Liver (tissue), 9 donors: ENCODE results near the gene IGF2. TPM values are rescaled to one million over a fixed set of nuclear protein-coding genes. Genes with fewer than 3 reads are reported as not detected.

Experiments used
- DNase-seq: peaks from one replicate; pipeline ENCODE4 v3.0.0-alpha.2; 2017; ENCODE audit warnings: low spot score
- H3K27ac ChIP-seq, 2 donors: one replicate each; pipeline ENCODE4 v1.7.0; 2013; ENCODE audit warnings: inconsistent platforms in 2 of 2, low read length in 2 of 2, control low read depth in 1 of 2, low read depth in 1 of 2, mild to moderate bottlenecking in 1 of 2
- H3K27me3 ChIP-seq, 4 donors: one replicate each; pipeline versions ENCODE4 v1.6.1 to v1.7.0; 2013; ENCODE audit warnings: low read length in 3 of 4, inconsistent platforms in 1 of 4, mild to moderate bottlenecking in 1 of 4, moderate library complexity in 1 of 4; ENCODE audit not compliant: control insufficient read depth in 4 of 4, insufficient read depth in 4 of 4
- H3K36me3 ChIP-seq, 4 donors: one replicate each; pipeline versions ENCODE4 v1.6.1 to v1.7.0; 2013; ENCODE audit warnings: low read length in 3 of 4, mild to moderate bottlenecking in 3 of 4, low read depth in 1 of 4, moderate library complexity in 1 of 4; ENCODE audit not compliant: control insufficient read depth in 4 of 4, insufficient read depth in 3 of 4
- H3K4me1 ChIP-seq, 4 donors: one replicate each; pipeline versions ENCODE4 v1.6.1 to v1.7.0; 2013; ENCODE audit warnings: low read length in 3 of 4, mild to moderate bottlenecking in 3 of 4, moderate library complexity in 1 of 4; ENCODE audit not compliant: control insufficient read depth in 4 of 4, insufficient read depth in 4 of 4
- H3K4me3 ChIP-seq, 3 donors: one replicate each; pipeline versions ENCODE4 v1.6.1 to v1.7.0; 2013; ENCODE audit warnings: low read length in 3 of 3, control low read depth in 1 of 3, low read depth in 1 of 3, mild to moderate bottlenecking in 1 of 3
- H3K9ac ChIP-seq, 2 donors: one replicate each; pipeline ENCODE4 v1.7.0; 2013; ENCODE audit warnings: low read length in 2 of 2, mild to moderate bottlenecking in 2 of 2, moderate library complexity in 2 of 2, control low read depth in 1 of 2, low read depth in 1 of 2
- H3K9me3 ChIP-seq, 4 donors: one replicate each; pipeline versions ENCODE4 v1.6.1 to v1.7.0; 2013; ENCODE audit warnings: low read length in 3 of 4; ENCODE audit not compliant: control insufficient read depth in 4 of 4
- CTCF ChIP-seq: fragments of 150-350 bp; IDR thresholded peaks from 2 replicates; pipeline ENCODE4 v1.5.1; 2017; ENCODE audit warnings: improper control_type of control experiment, low read depth, low read length; ENCODE audit not compliant: missing input control
- EGR1 ChIP-seq, 2 donors: IDR thresholded peaks; 2 replicates each; pipeline ENCODE4 v1.6.1; 2016 to 2018; ENCODE audit warnings: antibody characterized with exemption in 2 of 2, low read depth in 2 of 2
- FOXA1 ChIP-seq: IDR thresholded peaks from 2 replicates; pipeline ENCODE4 v1.6.1; 2016; ENCODE audit warnings: antibody characterized with exemption
- FOXA2 ChIP-seq: IDR thresholded peaks from 2 replicates; pipeline ENCODE4 v1.6.1; 2016; ENCODE audit warnings: antibody characterized with exemption
- GABPA ChIP-seq, 2 donors: IDR thresholded peaks in 1 of 2; conservative IDR thresholded peaks in 1 of 2; 2 replicates each; pipeline ENCODE4 v1.6.1; 2016; ENCODE audit warnings: antibody characterized with exemption in 2 of 2, mild to moderate bottlenecking in 1 of 2, moderate library complexity in 1 of 2
- HNF4A ChIP-seq, 2 donors: conservative IDR thresholded peaks; 2 replicates each; pipeline ENCODE4 v1.6.1; 2016; ENCODE audit warnings: antibody characterized with exemption in 2 of 2, mild to moderate bottlenecking in 2 of 2
- HNF4G ChIP-seq: IDR thresholded peaks from 2 replicates; pipeline ENCODE4 v1.6.1; 2016; ENCODE audit warnings: antibody characterized with exemption
- JUND ChIP-seq, 2 donors: IDR thresholded peaks; 2 replicates each; pipeline ENCODE4 v1.6.1; 2016; ENCODE audit warnings: antibody characterized with exemption in 2 of 2
- NR2F2 ChIP-seq: IDR thresholded peaks from 2 replicates; pipeline ENCODE4 v1.6.1; 2016; ENCODE audit warnings: antibody characterized with exemption
- RAD21 ChIP-seq, 2 donors: IDR thresholded peaks; 2 replicates each; pipeline ENCODE4 v1.6.1; 2016; ENCODE audit warnings: antibody characterized with exemption in 2 of 2, mild to moderate bottlenecking in 2 of 2
- REST ChIP-seq: IDR thresholded peaks from 2 replicates; pipeline ENCODE4 v1.6.1; 2016; ENCODE audit warnings: antibody characterized with exemption, mild to moderate bottlenecking
- RXRA ChIP-seq, 2 donors: IDR thresholded peaks; 2 replicates each; pipeline ENCODE4 v1.6.1; 2017 to 2018; ENCODE audit warnings: antibody characterized with exemption in 2 of 2, mild to moderate bottlenecking in 1 of 2
- SP1 ChIP-seq: IDR thresholded peaks from 2 replicates; pipeline ENCODE4 v1.6.1; 2018; ENCODE audit warnings: antibody characterized with exemption, mild to moderate bottlenecking
- TAF1 ChIP-seq: conservative IDR thresholded peaks from 2 replicates; pipeline ENCODE4 v1.6.1; 2016; ENCODE audit warnings: antibody characterized with exemption, mild to moderate bottlenecking
- YY1 ChIP-seq: IDR thresholded peaks from 2 replicates; pipeline ENCODE4 v1.6.1; 2016; ENCODE audit warnings: antibody characterized with exemption, mild to moderate bottlenecking
- ZBTB33 ChIP-seq: IDR thresholded peaks from 2 replicates; pipeline ENCODE4 v1.6.1; 2016; ENCODE audit warnings: antibody characterized with exemption
- WGBS: extraction: QIAGEN DNeasy Blood & Tissue Kit; methylation state at CpG from one replicate; pipeline ENCODE4 v1.1.7; 2013; 5-methylcytosine and 5-hydroxymethylcytosine counted together
- polyA plus RNA-seq, 2 donors: library from polyadenylated mRNA; stranded (reverse) in 1 of 2; unstranded in 1 of 2; fragments of 200-250 nt in 1 of 2; fragments of >200 nt in 1 of 2; fragmentation: Nextera tagmentation in 1 of 2; extraction: Ambion mirVana in 1 of 2; gene quantifications; one replicate each; pipeline versions ENCODE4 v1.2.1 to v1.2.3, GENCODE V29; 2013 to 2015
- total RNA-seq, 2 donors: library from RNA; depleted of rRNA; stranded (reverse); fragments of >200 nt; gene quantifications; one replicate each; pipeline ENCODE4 v1.2.3, GENCODE V29; 2014
- donor health status: healthy.
- donor health status: healthy.
- donor health status: healthy.
- donor health status: healthy.
- donor health status: healthy.

Gene IGF2
- total and polyA plus RNA-seq, 4 donors = 70.5 to 1,440 (median 192) TPM

- Histone ChIP-seq H3K4me1 (peaks cover 0 to 7% (median 3%) of the 10 kb centered on the region in 4 donors), H3K9ac (no peak overlapping the region), H3K27me3 (no peaks in the 10 kb centered on the region), H3K36me3 (peaks cover 16 to 35% (median 27%) of the 10 kb centered on the region in 4 donors), H3K4me3 (no peak overlapping the region), H3K27ac (no peak overlapping the region), H3K9me3 (no peaks in the 10 kb centered on the region)
- TF ChIP-seq JUND (IDR thresholded peaks at IDR 0.05) (no peak), FOXA2 (no peak), GABPA (IDR thresholded peaks at IDR 0.05 in 1 of 2, conservative IDR thresholded peaks at IDR 0.05 in 1 of 2) (no peak), TAF1 (no peak), REST (no peak), HNF4G (no peak), FOXA1 (no peak), SP1 (no peak), YY1 (no peak), RXRA (IDR thresholded peaks at IDR 0.05) (no peak), EGR1 (IDR thresholded peaks at IDR 0.05; ENCODE audit: low read depth in 2 of 2) (no peak), ZBTB33 (no peak), HNF4A (conservative IDR thresholded peaks at IDR 0.05) (no peak), CTCF (no peak), RAD21 (IDR thresholded peaks at IDR 0.05) (no peak), NR2F2 (no peak)
- WGBS = 66% methylated on average over 72 of the region's 72 CpGs
- DNase-seq = no peak
Measured at GRCh38 chr11:2143799-2144543, 4.8 kb upstream of the IGF2 start.

GRCh38 chr11:2143477-2143798 lies 4.2 kb upstream of the IGF2 start:
- H3K9ac ChIP-seq = no peak overlapping the region
- DNase-seq = no peak
- no peaks in the 10 kb centered on the region for H3K9me3 ChIP-seq
- H3K4me3 ChIP-seq = no peak overlapping the region
- H3K4me1 ChIP-seq = peaks cover 0 to 7% (median 3%) of the 10 kb centered on the region in 4 donors
- no peak overlapping the region for H3K27ac ChIP-seq
- H3K36me3 ChIP-seq = peaks cover 16 to 35% (median 25%) of the 10 kb centered on the region in 4 donors
- no peaks in the 10 kb centered on the region for H3K27me3 ChIP-seq
- TF ChIP-seq GABPA (IDR thresholded peaks at IDR 0.05 in 1 of 2, conservative IDR thresholded peaks at IDR 0.05 in 1 of 2) = no peak
- no peak for TF ChIP-seq SP1
- no peak for TF ChIP-seq EGR1 (IDR thresholded peaks at IDR 0.05; ENCODE audit: low read depth in 2 of 2)
- TF ChIP-seq ZBTB33 = no peak
- TF ChIP-seq JUND (IDR thresholded peaks at IDR 0.05) = no peak
- no peak for TF ChIP-seq RAD21 (IDR thresholded peaks at IDR 0.05)
- no peak for TF ChIP-seq TAF1
- WGBS = 57% methylated on average over 12 of the region's 12 CpGs
